Esophagus (tissue), 2 donors: ENCODE data around the gene CENPO. TPM values are rescaled to one million over a fixed set of nuclear protein-coding genes. Genes with fewer than 3 reads are reported as not detected.

ENCODE experiments used
- H3K27ac ChIP-seq, 2 donors: one replicate each; pipeline ENCODE4 v1.5.1; 2013; ENCODE audit warnings: low read depth in 2 of 2, mild to moderate bottlenecking in 2 of 2, inconsistent platforms in 1 of 2, low read length in 1 of 2, moderate library complexity in 1 of 2
- H3K27me3 ChIP-seq, 2 donors: one replicate each; pipeline ENCODE4 v1.6.1; 2013; ENCODE audit warnings: low read length in 2 of 2, control low read depth in 1 of 2, mild to moderate bottlenecking in 1 of 2; ENCODE audit not compliant: insufficient read depth in 2 of 2, control insufficient read depth in 1 of 2
- H3K36me3 ChIP-seq, 2 donors: one replicate each; pipeline ENCODE4 v1.6.1; 2013; ENCODE audit warnings: low read length in 1 of 2; ENCODE audit not compliant: control insufficient read depth in 2 of 2, insufficient read depth in 2 of 2
- H3K4me1 ChIP-seq, 2 donors: one replicate each; pipeline ENCODE4 v1.6.1; 2013; ENCODE audit warnings: low read length in 1 of 2; ENCODE audit not compliant: control insufficient read depth in 2 of 2, insufficient read depth in 2 of 2
- H3K4me3 ChIP-seq, 2 donors: one replicate each; pipeline ENCODE4 v1.5.1; 2013; ENCODE audit warnings: low read length in 2 of 2, mild to moderate bottlenecking in 2 of 2, low read depth in 1 of 2, moderate library complexity in 1 of 2
- H3K9me3 ChIP-seq, 2 donors: one replicate each; pipeline ENCODE4 v1.6.1; 2013; ENCODE audit warnings: mild to moderate bottlenecking in 2 of 2, low read depth in 1 of 2, low read length in 1 of 2, moderate library complexity in 1 of 2; ENCODE audit not compliant: control insufficient read depth in 2 of 2, insufficient read depth in 1 of 2
- WGBS, 2 donors: extraction: QIAGEN DNeasy Blood & Tissue Kit; methylation state at CpG; one replicate each; pipeline ENCODE4 v1.1.7; 2013; 5-methylcytosine and 5-hydroxymethylcytosine counted together
- polyA plus RNA-seq, 2 donors: library from polyadenylated mRNA; stranded (reverse); fragments of 200-250 nt; gene quantifications; one replicate each; pipeline ENCODE4 v1.2.3, GENCODE V29; 2013
- donor health status: healthy with polysubstance abuse.
- donor health status: Bipolar disorder and iron deficiency.

Gene CENPO
- polyA plus RNA-seq, 2 donors, result 3.7 to 4.1 TPM

DNA sequence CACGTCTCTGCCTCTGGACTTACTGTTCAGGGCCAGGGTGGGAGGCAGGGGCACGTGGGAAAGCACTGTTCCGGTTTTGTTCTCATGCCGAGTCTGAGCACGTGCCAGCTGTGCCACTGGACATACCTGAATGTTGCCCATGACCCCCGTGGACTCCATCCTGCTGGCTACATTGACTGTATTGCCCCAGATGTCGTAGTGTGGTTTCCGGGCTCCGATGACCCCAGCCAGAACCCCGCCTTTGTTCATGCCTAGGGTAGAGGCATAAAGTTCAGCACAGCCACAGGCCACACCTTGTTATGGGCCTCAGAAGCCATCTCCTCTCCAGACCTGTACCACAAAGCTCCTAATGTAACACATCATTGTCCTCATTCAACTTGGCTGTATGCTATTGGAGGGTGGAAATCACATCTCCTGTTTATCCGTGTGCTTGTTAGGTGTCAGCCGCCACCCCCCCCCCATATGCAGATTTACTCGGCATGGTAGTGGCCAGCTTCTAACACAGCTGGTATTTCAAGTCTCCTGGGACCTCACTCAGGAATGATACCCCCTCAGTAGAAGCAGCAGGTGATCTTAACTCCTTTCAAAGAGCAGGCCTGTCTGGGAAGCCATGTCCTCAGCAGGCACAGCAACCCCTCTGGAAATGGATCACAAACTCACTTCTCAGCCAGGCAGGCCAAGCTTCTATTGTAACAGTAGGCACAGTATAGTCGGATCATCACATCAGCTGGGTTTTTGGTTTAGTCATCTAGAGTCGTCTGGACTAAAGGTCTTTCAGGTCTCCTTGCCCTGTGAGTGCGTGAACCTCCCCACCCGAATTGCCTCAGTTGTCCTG, 27.6 kb downstream of the CENPO start:
- WGBS, 2 donors, result 90% methylated on average over 17 of the region's 17 CpGs
- Histone ChIP-seq H3K4me3 (no peak overlapping the region), H3K36me3 (peaks cover 2 to 33% of the 10 kb centered on the region in 2 donors), H3K27ac (no peak overlapping the region), H3K4me1 (no peaks in the 10 kb centered on the region), H3K9me3 (no peaks in the 10 kb centered on the region), H3K27me3 (no peaks in the 10 kb centered on the region)

GRCh38 chr2:24821433-24821891, 28.2 kb downstream of the CENPO start:
- WGBS, 2 donors, result 88 to 93% methylated on average over 15 of the region's 15 CpGs

GRCh38 chr2:24822049-24822706, 29.0 kb downstream of the CENPO start:
- Histone ChIP-seq H3K9me3 (no peaks in the 10 kb centered on the region), H3K27me3 (no peaks in the 10 kb centered on the region), H3K4me1 (no peaks in the 10 kb centered on the region), H3K36me3 (peaks cover 2 to 36% of the 10 kb centered on the region in 2 donors), H3K27ac (no peak overlapping the region), H3K4me3 (no peak overlapping the region)
- 86 to 91% methylated on average over 7 of the region's 7 CpGs for WGBS, 2 donors

More at GRCh38 chr2:24821433-24821891, 28.2 kb downstream of the CENPO start:
- Histone ChIP-seq H3K27ac (no peak overlapping the region), H3K36me3 (peaks cover 2 to 37% of the 10 kb centered on the region in 2 donors), H3K9me3 (no peaks in the 10 kb centered on the region), H3K4me3 (no peak overlapping the region), H3K27me3 (no peaks in the 10 kb centered on the region), H3K4me1 (no peaks in the 10 kb centered on the region)

- Histone ChIP-seq H3K9me3 (no peaks in the 10 kb centered on the region), H3K4me3 (no peak overlapping the region), H3K4me1 (peaks cover 0 to 2% of the 10 kb centered on the region in 2 donors), H3K27me3 (no peaks in the 10 kb centered on the region), H3K27ac (no peak overlapping the region), H3K36me3 (peaks cover 2 to 37% of the 10 kb centered on the region in 2 donors)
- 89 to 90% methylated on average over 14 of the region's 14 CpGs for WGBS, 2 donors
Measured at GRCh38 chr2:24824071-24824588, 30.9 kb downstream of the CENPO start.

DNA sequence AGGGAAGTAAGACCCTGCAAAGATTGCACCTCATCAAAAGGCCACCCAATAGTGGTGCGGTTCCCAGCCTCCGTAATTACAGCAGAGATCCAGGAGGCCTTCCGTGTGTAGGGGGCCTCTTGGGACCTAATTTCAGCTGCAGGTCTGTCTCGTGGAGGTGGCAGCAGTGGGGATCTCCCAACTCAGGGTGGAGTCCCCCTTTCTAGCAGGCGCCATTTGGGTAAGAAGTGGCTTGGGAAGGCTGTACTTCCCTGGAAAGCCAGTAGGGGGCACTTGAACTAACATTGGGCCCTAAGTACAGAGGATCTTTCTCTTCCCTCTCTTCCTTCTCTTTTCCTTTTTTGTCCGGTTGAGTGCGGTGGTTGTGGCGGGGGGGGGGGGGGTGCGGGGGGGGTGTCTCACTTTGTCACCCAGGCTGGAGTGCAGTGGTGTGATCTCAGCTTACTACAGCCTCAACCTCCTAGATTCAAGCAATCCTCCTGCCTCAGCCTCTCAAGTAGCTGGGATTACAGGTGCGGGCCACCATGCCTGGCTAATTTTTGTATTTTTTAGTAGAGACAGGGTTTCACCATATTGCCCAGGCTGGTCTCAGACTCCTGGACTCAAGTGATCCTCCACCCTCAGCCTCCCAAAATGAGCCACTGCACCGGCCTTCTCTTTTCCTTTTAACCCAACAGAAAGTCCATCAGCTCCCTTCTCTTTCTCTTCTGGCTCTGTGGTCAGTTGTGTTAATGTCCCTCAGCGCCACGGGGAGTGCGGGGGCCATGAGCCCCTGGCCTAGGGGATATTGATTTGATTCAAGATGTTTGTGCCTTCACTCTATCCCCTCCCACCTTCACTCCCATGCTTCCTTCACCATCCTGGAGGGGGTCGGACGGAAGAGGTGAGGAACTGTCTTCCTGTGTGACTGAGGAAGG, 32.0 kb downstream of the CENPO start:
- 87 to 90% methylated on average over 15 to 16 of the region's 16 CpGs for WGBS, 2 donors
- peaks cover 0 to 2% of the 10 kb centered on the region in 2 donors for H3K4me1 ChIP-seq
- no peak overlapping the region for H3K4me3 ChIP-seq
- no peak overlapping the region for H3K27ac ChIP-seq
- H3K9me3 ChIP-seq, result no peaks in the 10 kb centered on the region
- no peaks in the 10 kb centered on the region for H3K27me3 ChIP-seq
- H3K36me3 ChIP-seq, result peaks cover 2 to 28% of the 10 kb centered on the region in 2 donors

DNA sequence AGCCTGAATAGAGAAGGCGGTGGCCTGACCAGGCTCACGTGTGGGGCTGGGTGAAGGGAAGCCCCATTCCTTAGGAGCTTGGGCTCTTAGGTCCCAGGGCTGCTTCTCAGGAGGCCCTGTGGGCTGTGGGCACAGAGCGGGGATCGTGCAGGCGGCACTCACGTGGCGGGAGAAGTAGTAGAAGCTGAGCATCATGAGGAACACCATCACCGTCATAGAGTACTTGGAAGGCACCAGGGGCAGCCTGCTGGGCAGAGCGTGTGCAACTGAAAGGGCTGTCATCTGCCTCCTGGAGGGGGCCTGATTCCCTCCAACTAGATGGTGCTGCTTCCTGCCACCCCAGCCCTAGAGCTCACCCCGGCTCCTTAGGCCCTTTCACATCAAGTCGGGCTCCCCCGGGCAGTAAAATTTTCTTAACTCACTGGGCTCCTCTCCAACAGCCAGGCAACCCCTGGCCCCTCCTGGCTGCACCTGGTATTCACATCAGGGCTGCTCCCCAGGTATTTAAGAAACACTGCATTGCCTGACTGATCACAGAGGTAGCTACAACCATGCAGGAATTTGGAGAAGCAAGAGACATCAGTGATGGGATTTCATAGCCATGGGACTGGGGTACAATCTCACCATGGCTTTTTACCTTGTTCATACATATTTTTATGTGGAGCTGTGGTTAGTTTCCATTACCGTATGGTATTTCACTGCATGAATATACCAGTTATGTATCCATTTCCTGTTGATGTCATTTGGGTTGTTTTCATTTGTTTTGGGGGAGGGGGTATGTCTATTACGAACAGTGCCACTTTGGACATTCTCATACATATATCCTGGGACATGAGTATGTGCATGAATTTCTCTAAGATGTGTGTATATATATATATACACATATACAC, 32.9 kb downstream of the CENPO start:
- H3K9me3 ChIP-seq, result no peaks in the 10 kb centered on the region
- H3K27me3 ChIP-seq, result no peaks in the 10 kb centered on the region
- peaks cover 0 to 2% of the 10 kb centered on the region in 2 donors for H3K4me1 ChIP-seq
- 91 to 92% methylated on average over 14 of the region's 14 CpGs for WGBS, 2 donors
- no peak overlapping the region for H3K4me3 ChIP-seq
- peaks cover 2 to 22% of the 10 kb centered on the region in 2 donors for H3K36me3 ChIP-seq
- no peak overlapping the region for H3K27ac ChIP-seq

DNA sequence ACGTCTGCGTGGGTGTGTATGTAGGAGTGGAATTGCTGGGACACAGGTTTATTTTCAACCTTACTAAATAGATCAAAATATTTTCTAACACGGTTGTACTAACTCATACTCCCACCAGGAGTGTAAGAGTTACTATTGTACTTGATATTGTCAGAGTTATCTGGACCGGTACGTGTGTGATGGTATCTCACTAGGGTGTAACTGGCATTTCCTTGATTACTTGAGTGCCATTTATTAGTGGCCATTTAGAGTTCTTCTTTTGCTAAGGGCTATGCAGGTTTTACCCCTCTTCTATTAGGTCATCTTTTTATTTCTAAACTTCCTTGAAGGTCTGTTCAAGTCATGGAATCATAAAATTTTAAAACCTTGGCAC, 33.5 kb downstream of the CENPO start:
- Histone ChIP-seq H3K36me3 (peaks cover 2 to 16% of the 10 kb centered on the region in 2 donors), H3K4me3 (no peak overlapping the region), H3K27me3 (no peaks in the 10 kb centered on the region), H3K27ac (no peak overlapping the region), H3K4me1 (peaks cover 0 to 2% of the 10 kb centered on the region in 2 donors), H3K9me3 (no peaks in the 10 kb centered on the region)
- 64 to 77% methylated on average over 5 of the region's 5 CpGs for WGBS, 2 donors

GRCh38 chr2:24827321-24828237, 34.4 kb downstream of the CENPO start:
- 40 to 47% methylated on average over 30 of the region's 30 CpGs for WGBS, 2 donors
- Histone ChIP-seq H3K4me3 (no peak overlapping the region), H3K9me3 (no peaks in the 10 kb centered on the region), H3K36me3 (peaks cover 2 to 19% of the 10 kb centered on the region in 2 donors), H3K27ac (no peak overlapping the region), H3K27me3 (no peaks in the 10 kb centered on the region), H3K4me1 (peaks cover 0 to 2% of the 10 kb centered on the region in 2 donors)
